HG03469 (cell line): ENCODE data around the gene MINK1.
"Not testable (repeated sequence)": the region's sequence is repeated elsewhere in the genome, so short reads cannot be mapped to it uniquely, and the experiment has no call there.

Experiments
- ATAC-seq: cut with Tn5 transposase; IDR thresholded peaks from one replicate; pipeline ENCODE4 v1.9.1; 2021; ENCODE audit warnings: mild to moderate bottlenecking, moderate library complexity, moderate number of reproducible peaks; ENCODE audit not compliant: unreplicated experiment

The MINK1 gene

DNA sequence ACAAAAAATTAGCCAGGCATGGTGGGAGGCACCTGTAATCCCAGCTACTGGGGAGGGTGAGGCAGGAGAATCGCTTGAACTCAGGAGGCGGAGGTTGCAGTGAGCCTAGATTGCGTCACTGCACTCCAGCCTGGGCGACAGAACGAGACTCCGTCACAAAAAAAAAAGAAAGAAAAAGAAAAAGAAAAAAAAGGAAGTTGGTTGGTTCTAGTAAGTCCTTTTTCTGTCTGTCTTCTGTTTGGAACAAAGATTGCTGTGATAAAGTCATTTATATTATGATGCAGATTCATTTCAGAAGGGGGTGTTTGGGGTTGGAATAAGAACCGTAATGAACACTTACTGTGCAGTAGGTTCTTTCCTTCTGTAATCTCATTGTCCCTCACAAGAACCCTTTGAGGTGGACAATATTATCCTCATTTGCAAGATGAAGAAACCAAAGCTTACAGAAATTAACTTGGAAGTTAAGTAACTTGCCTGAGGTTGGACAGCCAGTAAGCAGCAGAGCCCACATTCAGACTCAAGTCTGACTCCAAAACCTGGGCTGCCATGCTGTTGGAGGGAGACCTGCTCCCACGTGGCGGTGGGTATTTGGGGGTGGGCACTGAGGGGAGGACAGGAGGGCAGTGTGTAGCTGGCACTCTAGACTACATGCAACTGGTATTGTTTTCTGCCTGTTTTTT is 10.3 kb downstream of the MINK1 start:
- no peak for ATAC-seq

DNA sequence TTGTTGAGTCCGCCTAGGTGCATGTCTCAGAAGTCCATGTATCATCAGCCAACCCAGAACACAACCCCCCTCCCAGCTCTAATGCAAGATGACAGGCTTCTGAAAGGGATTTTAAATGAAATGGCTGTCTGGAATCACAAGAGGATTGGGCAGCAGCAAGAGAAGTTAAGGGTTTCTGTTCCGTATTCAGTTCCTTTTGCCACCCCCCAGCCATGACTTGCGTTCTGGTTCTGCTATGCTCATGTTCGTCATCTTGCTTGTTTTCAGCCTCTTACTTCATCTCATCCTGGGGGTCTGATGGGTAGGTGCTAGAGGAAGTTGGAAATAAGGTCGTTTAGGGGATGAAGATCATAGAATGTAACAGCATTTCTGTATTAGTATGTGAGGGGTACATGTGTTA is 12.0 kb downstream of the MINK1 start:
- ATAC-seq = no peak

DNA sequence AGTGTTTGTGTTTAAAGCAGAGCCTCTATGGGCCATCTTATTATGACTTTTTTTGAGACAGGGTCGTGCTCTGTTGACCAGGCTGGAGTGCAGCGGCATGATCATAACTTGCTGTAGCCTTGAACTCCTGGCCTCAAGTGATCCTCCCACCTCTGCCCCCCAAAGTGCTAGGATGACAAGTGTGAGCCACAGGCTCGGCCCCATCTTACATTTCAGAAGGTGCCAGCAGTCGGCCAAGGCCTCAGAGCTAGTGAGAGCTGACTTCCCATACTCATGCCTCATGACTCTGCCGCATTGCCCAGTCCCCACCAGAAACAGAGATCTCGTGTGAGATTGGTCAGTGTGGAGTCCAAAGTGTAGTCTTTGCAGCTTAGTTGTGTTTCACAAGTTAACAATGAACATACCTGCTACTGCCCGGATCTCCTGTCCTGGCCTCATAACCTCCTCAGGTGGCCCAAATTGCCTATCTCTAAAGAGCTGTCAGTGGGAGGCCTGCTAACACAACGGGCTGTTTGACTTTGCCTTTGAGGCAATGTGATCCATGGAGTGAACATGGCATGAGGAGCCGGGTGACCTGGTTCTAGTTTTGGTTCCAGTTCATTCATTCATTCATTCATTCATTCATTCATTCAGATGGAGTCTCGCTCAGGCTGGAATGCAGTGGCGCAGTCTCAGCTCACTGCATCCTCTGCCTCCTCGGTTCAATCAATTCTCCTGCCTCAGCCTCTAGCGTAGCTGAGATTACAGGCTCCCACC is 13.7 kb downstream of the MINK1 start:
- no peak for ATAC-seq

GRCh38 chr17:4849011-4849536 is 15.9 kb downstream of the MINK1 start:
- no peak for ATAC-seq

GRCh38 chr17:4850246-4850645 is 17.1 kb downstream of the MINK1 start:
- ATAC-seq = no peak

DNA sequence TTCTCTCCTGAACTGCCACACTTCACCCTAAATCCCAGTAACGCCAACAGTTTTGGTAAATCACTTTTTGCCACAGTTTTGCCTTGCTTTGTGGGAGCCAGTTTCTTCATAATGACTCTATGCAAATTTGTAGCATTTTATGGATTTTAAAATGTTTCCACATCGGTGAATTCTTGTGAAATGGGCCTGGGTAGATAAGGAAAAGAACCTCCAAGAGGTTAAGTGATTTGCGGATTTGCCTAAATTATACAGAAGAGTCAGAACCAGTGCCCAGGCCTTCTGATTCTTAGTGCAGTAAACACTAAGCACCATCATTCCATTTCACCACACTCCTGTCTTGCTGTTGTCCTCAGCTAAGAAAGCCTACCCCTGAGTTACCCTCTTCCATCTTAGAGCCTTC is 17.9 kb downstream of the MINK1 start:
- no peak for ATAC-seq

DNA sequence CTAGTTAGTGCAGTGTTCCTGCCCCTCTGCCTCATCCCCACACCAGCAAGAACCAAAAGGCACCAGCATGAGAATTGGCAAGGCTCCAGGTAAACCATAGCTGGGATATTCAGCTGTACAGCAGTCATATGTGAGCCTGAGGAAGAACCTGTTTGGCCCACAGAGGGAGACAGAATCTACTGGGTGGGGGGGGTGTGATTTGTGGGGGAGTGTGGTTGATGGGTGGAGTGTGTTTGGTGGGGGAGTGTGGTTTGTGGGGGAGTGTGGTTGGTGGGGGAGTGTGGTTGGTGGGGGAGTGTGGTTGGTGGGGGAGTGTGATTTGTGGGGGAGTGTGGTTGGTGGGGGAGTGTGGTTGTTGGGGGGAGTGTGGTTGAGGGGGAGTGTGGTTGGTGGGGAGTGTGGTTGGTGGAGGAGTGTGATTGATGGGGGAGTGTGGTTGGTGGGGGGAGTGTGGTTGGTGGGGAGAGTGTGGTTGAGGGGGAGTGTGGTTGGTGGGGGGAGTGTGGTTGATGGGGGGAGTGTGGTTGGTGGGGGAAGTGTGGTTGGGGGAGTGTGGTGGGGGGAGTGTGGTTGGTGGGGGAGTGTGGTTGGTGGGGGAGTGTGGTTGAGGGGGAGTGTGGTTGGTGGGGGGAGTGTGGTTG is 19.5 kb downstream of the MINK1 start:
- no peak for ATAC-seq

- ATAC-seq = no peak
Measured at GRCh38 chr17:4853208-4853671, 20.1 kb downstream of the MINK1 start.

GRCh38 chr17:4854111-4854681 is 21.1 kb downstream of the MINK1 start:
- no peak for ATAC-seq

GRCh38 chr17:4856271-4856936 is 23.3 kb downstream of the MINK1 start:
- no peak for ATAC-seq

DNA sequence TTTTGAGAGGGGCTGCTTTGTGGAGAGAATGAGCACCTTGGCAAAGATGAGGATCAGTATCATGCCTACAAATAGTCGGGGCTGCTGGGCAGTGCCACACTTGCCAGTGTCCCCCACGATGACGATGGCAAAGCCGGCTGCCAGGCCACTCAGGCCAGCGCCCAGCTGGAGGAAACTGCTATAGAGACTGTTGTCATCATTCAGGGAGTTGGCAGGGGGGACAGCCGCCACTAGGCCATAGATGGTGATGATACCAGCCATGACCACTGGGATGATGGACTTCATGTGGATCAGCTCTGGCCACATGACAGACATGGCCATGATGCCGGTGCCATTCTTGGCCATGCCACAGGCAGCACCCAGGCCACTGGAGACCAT is 23.8 kb downstream of the MINK1 start:
- ATAC-seq = no peak

DNA sequence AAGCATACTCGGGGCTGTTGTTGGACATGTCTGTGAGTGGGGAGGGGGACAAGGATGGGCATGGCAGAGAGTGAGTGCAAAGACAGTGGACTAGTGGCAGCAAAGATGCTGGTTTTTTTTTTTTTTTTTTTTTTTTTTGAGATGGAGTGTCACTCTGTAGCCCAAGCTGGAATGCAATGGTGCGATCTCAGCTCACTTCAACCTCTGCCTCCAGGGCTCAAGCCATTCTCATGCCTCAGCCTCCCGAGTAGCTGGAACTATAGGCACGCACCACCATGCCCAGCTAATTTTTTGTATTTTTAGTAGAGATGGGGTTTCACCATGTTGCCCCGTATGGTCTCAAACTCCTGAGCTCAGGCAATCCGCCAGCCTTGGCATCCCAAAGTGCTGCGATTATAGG is 24.2 kb downstream of the MINK1 start:
- ATAC-seq = not testable (repeated sequence)

DNA sequence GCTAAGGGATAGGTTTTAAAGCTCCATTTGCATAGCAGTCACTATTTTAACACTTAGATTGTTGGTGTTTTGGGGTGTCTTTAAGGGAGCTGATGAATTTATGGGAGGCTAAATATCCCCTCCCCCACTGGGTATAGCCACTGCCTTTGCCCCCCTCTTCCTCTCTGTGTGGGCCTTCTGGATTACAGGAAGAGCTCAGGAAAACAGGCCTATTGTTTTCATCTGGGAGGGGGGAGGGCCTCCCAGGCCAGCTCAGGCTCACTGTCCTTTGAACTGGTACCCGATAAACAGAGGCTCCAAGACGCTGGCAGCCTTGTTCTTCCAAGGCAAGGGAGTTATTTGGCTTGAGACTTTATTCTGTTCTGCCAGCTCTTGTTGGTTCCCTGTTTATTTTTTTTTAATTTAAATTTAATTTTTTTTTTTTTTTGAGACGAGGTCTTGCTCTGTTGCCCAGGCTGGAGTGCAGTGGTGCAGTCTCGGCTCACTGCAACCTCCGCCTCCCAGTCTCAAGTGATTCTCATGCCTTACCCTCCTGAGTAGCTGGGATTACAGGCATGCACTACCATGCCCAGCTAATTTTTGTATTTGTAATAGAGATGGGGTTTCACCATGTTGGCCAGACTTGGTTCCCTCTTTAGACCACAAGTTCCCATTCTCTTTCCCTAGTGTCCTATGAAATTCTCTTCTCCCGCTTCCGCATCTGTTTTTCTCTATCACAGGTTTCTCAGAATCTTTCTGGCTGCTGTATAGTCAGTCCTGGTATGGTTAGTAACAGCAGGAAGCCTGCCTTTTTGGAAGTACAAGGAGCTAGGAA is 25.1 kb downstream of the MINK1 start:
- ATAC-seq = no peak

GRCh38 chr17:4858882-4859260 is 25.7 kb downstream of the MINK1 start:
- no peak for ATAC-seq

GRCh38 chr17:4859816-4860625 is 26.9 kb downstream of the MINK1 start:
- no peak for ATAC-seq

GRCh38 chr17:4860651-4861050 is 27.5 kb downstream of the MINK1 start:
- no peak for ATAC-seq

DNA sequence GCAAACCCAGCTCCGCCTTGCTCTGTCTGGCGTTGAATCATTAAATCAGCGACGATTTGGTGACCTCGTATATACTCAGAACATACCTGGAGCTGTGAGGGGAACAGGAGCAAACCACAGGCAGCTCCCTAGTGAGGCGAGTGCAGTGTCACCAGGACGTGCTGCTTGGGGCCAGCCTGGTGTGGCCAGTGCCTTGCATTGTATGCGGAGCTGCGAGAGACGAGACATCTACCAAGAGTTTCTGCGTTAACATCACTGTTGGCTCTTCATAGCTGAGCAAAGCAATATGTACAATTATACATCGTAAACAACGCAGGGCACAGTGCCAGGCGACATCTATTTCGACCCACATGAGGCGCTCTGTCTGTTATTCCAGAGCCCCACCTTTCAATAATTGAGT is 27.9 kb downstream of the MINK1 start:
- ATAC-seq = no peak

DNA sequence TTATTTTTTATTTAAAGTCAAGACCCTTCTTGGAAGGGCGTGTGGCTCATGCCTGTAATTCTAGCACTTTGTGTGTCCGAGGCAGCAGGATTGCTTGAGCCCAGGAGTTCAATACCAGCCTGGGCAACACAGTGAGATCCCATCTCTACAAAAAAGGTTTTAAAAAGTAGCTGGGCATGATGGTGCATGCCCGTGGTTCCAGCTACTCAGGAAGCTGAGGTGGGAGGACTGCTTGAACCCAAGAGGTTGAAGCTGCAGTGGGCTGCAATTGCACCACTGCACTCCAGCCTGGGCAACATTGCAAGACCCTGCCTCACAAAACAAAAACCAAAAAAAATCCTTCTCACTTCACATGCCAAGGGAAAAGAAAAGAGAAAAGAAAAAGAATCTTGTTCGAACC is 29.6 kb downstream of the MINK1 start:
- no peak for ATAC-seq

DNA sequence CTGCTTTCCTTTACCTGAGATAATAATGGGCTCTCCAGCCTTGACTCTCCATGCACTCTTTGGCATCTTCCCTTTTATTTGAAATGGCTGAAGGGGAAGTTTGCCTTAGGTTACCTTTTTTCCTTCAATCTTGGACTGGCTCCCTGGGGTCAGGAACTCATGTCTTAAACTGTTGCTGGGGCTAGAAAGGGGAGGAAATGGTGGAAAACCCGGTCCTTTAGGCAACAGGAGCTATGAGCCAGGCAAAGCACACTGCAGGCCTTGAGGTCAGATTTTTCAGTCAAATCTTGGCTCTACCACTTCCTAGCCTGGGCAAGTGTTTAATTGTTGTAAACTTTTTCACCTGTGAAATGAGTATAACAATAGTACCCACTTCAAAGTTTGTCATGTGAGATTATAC is 30.2 kb downstream of the MINK1 start:
- ATAC-seq = no peak
